NCI-H2029 treated with DMSO at 0.1 percent for 48 hours (cell line): ENCODE results near the gene RNF6.
A peak's percentile ranks its signal among the peaks of the same experiment; 100 is the strongest.

Experiments used
- DNase-seq: peaks from one replicate; lab custom pipeline; 2025; lab: John Stamatoyannopoulos, UW

RNF6 gene

GRCh38 chr13:26225896-26226617, 3.9 kb upstream of the RNF6 start:
- DNase-seq = no peak

DNA sequence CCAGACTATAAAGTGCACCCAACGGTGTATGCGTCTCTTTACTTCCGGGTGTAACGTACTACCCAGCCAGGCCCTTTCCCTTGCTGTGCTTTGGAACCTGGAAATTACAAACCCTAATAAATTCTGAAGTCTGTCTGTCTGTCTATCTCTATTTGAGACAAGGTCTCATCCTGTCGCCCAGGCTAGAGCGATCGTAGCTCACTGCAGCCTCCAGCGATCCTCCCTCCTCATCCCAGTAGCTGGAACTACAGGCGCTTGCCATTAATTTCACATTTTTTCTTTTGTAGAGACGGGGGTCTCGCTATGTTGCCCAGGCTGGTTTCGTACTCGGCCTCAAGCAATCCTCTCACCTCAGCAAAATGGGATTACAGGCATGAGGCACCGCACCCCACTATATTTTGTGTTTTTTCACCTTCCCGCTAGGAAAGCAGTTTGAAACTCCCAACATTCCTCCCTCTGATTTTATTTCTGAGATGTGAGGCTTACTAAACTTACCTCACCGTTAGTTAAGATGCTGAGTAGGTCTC, 469 bp upstream of the RNF6 start:
- no peak for DNase-seq

- peak; percentile 48 for DNase-seq
These were observed 754 bp downstream of the RNF6 start for GRCh38 chr13:26221399-26221720.

DNA sequence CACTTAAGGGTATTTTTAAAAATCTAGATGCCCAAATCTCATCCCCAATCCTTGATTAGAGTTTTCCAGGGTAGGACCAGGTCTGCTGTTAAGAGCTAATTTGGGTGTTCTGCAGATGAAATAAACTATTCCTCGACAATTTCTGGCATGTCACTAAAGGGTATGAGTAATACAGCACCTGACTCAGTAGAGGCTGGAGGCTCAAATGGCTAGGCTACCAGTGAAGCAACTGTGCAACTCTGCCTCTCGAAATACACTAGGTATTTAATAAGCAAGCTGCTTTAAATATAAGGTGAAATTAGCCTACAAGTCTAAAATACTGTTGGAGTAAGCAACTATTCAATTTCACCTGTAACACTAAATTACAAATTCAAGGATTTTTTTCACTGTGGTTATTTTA, 1.5 kb downstream of the RNF6 start:
- DNase-seq = no peak

DNA sequence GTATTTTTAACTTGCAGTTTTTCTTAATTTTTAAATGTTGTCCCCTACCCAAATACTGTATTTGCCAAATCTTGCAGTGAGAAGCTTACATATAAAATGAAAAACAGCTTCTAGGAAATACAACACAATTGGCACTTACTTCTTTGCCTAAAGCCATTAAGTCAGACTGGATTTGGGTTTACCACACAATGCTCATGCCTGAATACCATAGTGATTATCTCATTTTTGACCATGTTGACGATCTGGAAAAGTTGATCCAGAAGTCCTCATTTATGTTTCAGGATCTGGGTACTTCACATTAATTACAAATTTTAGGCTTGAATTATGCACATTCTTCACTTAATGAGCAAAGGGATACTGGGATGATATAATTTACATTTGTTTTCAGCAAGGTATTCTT, 2.4 kb downstream of the RNF6 start:
- no peak for DNase-seq

DNA sequence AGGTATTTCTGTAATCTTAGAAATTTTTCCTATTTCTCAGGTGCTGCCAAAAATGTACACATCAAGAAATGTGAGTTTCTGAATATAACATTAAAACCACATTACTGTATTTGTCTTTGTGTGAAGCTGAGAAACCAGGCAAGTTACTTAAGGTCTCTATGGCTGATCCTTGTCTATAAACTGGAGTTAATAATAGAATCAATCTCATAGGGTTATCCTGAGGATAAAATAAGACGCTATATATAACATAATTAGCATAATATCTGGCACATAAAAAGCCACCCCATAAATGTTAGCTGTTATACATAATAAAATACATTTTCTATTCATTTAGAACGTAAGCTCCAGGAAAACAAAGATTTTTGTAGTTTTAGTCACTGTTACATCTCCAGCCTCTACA, 6.1 kb downstream of the RNF6 start:
- DNase-seq = no peak

GRCh38 chr13:26213982-26214381, 8.1 kb downstream of the RNF6 start:
- no peak for DNase-seq

- no peak for DNase-seq
These were observed 8.8 kb downstream of the RNF6 start for GRCh38 chr13:26213345-26213744.

- no peak for DNase-seq
These were observed 13.8 kb downstream of the RNF6 start for GRCh38 chr13:26208287-26208686.

GRCh38 chr13:26202365-26202972, 19.6 kb downstream of the RNF6 start:
- DNase-seq = no peak

- DNase-seq = no peak
These were observed 21.3 kb downstream of the RNF6 start for GRCh38 chr13:26200811-26201210.

DNA sequence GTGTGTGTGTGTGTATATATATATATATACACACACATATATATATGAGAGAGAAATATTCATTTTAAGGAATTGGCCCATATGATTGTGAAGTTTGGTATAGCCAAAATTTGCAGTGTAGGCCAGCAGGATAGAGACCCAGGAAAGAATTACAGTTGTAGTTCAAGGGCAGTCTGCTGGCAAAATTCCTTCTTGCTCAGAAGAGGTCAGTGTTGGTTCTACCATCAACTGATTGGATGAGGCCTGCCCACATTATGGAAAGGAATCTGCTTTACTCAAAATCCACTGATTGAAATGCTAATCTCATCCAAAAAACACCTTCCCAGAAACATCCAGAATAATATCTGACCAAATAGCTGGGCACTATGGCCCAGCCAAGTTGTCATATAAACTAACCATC, 24.0 kb downstream of the RNF6 start:
- no peak for DNase-seq

DNA sequence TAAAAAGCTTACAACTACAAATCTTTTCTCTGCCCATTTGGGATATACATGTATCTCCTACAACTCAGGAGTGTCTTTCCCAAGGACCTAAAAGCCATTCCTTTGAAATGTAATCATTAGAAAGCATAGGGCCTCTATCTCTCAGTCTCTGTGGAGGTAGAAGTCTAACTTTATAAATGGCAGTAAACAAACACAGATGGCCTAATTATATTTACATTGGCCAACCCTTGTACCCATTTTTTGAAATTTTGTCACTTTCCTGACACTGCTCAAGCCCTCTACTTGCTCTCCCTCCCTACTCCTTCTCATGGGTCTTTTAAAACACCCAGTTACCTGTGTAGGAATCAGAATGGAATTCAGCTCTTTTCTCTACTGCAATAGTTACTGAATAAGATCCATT, 24.8 kb downstream of the RNF6 start:
- DNase-seq = no peak

DNA sequence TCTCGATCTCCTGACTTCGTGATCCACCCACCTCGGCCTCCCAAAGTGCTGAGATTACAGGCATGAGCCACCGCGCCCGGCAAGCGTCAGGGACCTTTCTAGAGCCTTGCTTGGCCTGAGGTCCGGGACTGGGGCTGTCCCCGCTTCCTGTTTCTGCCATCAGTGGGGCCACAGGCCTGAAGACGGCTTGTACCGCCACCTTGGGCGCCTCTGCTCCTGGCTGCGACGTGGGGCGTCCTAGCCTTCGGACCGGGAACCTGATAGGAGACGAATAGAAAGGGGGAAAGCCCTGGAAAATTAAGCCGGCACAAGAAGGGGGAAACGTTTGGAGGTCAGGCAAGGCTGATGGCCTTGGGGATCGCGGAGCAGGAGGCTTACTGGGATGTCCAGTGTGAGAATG, 35.1 kb downstream of the RNF6 start:
- no peak for DNase-seq

- peak; percentile 21 for DNase-seq
These were observed 35.8 kb downstream of the RNF6 start for GRCh38 chr13:26186118-26186870.

DNA sequence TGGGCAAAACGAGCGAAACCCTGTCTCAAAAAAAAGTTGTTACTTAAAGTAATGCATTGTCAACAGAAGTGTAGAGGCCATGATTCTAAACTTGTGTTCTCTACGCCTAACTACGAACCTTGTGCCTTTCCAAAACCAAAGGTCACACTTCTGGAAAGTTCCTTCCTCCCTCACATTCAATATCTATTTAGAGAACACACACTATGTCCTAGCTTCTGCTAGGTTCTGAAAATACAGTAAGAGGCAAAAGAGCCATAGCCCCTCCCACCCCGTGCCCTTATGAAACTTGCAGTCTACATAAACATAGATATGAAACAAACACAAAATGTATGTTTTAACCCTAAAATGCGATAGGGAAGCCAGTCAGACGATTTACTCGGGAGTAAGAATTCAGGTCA, 36.4 kb downstream of the RNF6 start:
- no peak for DNase-seq

DNA sequence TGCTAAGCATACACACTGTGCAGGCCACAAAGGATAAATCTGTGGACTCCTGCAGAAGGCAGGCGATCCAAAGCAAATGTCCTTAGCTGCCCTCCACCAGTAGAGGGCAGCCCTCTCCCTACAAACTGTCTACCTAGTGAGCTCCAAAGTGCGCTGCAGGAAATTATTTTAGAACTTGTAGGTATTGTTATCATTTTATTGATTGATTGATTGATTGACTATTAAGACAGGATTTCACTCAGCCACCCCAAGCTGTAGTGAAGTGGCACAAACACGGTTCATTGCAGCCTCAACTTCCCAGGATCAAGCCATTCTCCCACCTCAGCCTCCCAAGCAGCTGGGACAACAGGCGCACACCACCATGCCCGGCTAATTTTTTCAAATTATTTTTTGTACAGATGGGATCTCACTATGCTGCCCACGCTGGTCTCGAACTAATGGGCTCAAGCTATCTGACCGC, 37.3 kb downstream of the RNF6 start:
- peak; percentile 31 for DNase-seq

- DNase-seq = no peak
These were observed 38.7 kb downstream of the RNF6 start for GRCh38 chr13:26183416-26183815.

DNA sequence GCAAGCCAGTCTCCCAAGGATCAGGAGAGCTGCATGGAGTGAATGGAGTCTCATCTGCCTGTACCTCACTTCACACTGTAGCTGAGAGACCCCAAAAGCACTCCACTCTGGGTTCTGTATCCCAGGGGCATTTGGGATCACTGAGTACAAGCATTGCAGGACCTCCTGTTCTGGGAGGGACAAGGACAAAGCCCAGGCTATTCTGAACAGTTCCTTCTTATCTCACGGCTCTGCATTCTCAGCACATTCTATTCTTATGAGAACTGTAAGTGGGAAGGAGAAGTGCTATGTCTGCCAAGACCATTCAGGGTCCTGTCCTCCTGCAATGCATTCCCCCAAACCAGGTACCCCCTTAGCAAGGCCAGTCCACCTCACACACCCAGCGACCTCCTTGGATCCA, 42.8 kb downstream of the RNF6 start:
- DNase-seq = no peak

DNA sequence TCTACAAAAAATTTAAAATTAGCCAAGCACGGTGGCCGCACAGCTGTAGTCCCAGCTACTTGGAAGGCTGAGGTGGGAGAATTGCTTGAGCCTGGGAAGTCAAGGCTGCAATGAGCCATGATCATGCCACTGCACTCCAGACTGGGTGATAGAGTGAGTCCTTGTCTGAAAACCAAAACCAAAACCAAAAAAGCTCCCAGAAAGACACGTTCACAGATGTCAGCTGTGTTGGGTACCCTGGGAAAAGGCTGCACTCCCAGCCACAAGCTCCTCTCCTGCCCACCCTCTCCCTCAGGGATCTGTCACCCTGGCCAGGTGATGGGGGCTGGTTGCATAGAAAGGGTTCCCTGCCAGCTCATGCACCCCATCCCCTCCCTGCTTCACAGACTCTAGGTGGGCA, 53.3 kb downstream of the RNF6 start:
- DNase-seq = no peak

GRCh38 chr13:26168237-26168814, 53.8 kb downstream of the RNF6 start:
- no peak for DNase-seq

GRCh38 chr13:26163812-26164211, 58.3 kb downstream of the RNF6 start:
- DNase-seq = no peak
